GM19023 (cell line): ENCODE results near the gene TMEM243.

Source experiments
- ATAC-seq: cut with Tn5 transposase; IDR thresholded peaks from one replicate; pipeline ENCODE4 v1.9.1; 2021; ENCODE audit warnings: mild to moderate bottlenecking, moderate library complexity; ENCODE audit not compliant: unreplicated experiment

The TMEM243 gene

GRCh38 chr7:87170828-87171227 is 48.7 kb downstream of the TMEM243 start:
- no peak for ATAC-seq

DNA sequence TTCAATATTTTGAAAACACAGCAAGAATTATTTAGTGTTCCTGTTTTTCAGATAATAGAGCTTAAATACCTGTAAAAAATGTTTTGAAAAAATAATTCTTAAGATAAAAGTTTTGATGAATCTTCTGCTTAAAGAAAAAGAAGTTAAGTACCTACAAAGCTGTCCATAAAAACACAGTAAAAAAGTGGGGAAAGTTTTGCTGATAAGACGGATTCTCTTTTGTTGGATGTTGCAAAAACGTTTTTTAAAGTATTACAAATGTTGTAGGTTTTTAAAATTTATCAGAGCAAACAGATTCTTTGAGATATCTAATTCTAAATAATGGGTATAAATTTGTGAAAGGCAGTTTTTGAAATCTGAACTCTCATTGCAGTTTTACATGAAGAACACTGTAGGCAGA is 55.1 kb downstream of the TMEM243 start:
- ATAC-seq = no peak

DNA sequence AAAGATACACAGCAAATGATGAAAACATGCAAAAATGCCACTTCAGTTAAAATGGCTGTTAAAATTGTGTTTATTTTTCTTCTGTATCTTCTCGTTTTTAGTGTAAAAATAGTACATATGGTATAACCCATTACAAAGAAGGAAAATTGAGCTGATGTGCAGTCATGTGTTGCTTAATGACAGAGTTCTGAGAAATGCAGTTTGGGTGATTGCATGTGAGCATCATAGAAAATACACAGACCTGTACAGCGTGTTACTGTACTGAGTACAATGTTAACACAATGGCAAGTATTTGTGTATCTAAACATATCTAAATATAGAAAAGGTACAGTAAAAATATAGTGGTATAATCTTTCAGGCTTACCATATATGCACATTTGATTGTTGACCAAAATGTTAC is 60.0 kb downstream of the TMEM243 start:
- ATAC-seq = no peak

DNA sequence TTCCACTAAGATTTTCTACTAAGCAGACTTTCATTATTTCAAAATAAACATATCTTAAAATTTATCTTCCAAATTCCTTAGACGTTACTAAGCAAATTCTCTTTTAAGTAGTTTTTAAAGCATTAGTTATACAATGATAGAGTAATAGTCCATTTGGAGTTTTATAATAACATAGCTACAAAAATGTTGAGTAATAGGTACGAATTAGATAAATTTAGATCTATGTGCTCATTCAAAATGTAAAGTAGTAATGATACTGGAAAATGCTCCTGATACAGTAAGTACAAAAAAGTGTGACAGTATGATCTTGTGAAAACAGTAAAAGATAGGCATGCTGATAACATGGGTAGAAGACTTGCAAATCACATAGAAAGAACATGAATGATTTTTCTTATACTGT is 62.8 kb downstream of the TMEM243 start:
- no peak for ATAC-seq

DNA sequence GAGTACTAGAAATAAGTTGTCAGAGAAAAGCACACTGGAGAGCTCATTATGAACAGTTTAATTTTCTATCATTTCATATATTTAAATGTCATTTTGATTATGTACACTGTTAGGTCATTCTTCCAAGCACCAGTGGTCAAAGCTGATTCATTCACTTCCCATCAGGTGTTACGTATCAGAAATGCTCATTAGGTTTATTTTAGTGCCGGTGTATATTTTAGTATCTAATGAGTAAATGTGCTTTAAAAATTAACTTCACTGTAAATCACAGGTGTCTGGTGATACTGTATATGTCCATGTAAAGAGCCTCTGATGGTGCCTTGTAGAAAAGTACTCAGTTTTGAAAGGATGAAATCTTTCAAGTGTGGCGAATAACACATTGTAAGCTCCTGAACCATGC is 63.7 kb downstream of the TMEM243 start:
- ATAC-seq = no peak

DNA sequence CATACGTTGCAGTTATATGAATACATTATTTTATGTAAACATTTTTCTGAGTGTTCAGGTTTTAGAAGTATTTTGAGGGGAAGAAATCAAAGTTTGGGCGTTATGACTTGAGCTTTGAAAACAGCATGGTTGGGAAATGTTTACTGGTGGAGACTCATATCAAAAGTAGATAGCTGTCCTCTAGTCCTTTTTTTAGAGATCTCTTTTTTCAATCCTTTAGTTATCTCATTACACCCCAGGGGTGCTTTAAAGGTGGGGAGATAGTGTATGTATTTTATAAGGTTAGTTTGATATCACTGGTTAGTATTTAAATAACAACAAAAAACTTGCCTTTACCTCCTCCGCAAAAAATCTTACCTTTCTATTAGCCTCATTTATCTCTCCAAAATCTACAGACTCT is 65.0 kb downstream of the TMEM243 start:
- no peak for ATAC-seq

- ATAC-seq = no peak
Measured at GRCh38 chr7:87154166-87154565, 65.4 kb downstream of the TMEM243 start.

DNA sequence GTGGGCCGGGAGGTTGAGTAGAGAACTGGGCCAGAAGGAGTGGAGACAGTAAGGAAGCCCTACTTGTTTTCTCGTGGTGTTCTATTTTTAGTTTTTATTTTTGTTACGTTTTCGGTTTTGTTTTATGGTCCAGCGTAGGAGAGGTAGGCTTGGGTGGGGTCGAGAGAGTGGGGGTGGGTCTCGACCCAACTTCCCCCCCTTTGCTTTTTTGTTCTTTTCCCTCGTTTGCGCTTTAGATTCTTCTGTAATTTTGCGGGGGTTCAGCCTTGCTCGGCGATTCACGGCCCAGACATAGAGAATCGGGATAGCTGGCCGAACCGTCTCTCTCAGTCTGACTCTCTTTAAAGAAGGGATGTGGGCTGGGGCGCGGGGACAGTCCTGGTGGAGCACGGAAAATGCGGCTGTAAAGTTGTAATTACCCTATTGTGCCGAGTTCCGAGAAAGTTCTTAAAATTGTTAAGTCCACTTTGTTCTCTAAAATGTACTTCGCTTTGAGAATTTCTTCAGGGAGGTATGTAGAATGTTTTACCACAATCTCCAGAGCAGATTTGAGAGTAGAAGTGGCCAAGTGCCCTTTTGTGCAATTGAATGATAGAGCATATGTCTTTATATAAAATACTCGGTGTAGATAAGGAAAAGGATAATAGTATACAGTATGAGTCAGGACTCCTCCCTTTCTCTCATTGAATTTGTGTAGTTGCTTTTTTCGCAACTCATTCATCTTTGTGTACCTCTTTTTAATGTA is 66.5 kb downstream of the TMEM243 start:
- ATAC-seq = peak; percentile 13

GRCh38 chr7:87152112-87152896 is 67.2 kb downstream of the TMEM243 start, which contains the start of gene DMTF1:
TSS of gene DMTF1 (plus strand) at chr7:87152453. CDS start at chr7:87164942, 12,489 bp downstream.
- peak; percentile 84 for ATAC-seq

- peak; percentile 33 for ATAC-seq
Measured at GRCh38 chr7:87151729-87152111, 67.8 kb downstream of the TMEM243 start.

GRCh38 chr7:87151002-87151728 is 68.4 kb downstream of the TMEM243 start:
- ATAC-seq = no peak

- ATAC-seq = no peak
Measured at GRCh38 chr7:87148332-87148955, 71.1 kb downstream of the TMEM243 start.

DNA sequence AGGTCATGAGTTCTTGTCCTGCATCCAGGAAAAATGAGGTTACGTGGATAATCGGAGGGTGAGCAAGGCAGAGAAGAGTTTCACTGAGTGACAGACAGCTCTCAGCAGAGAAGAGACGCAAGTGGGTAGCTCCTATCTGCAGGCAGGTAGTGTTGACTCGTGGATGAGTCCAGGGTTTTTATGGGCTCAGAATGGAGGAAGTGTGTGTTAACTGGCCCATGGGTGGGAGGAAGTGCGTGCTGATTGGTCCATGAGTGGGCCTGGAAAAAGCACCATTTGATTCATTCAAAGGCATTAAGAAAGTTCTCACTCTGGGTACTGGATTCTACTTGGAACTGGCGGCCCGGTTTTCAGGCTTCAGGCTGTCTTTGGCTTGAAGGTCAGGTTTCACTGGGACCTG is 72.0 kb downstream of the TMEM243 start:
- ATAC-seq = no peak

- no peak for ATAC-seq
Measured at GRCh38 chr7:87146740-87147386, 72.7 kb downstream of the TMEM243 start.
